ENCODE measurements around the gene ABCA9. TPM values are rescaled to one million over a fixed set of nuclear protein-coding genes. Genes with fewer than 3 reads are reported as not detected.

ABCA9 gene
- total and polyA plus RNA-seq, 2 of the 13 experiments (the other 11 are each of a cell fraction or from before 2014, with no cell fraction given): 0.04 TPM; not detected in 1

DNA sequence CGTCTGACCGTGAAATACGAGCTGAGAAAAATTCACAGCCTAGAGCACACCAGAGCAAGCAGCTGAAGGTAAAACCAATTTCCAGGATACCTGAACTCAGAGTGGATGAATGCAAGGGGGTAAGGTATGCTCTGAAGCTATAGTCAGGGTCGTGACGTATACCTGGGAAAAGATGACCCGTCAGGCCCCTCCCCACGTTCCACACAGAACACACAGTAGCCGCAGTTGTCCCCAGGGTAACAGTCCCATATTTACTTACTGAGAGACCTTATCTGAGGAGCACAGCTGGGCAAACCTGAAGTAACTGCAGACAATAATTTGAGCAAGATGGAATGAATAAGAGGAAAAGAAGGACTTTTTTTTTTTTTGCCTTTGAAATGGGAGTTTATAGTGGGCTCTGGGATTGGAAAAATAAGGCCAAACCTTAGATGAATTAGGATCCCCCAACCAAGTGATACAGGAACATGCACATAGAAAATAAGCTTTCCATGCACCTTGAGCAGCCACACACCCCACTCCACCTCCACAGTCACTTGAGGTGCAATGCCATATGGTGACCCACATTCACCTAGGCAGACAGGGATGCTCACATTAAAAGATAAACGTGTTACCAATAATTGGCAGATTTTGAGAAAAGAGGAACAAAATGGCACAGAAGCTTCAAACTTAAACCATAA, 43.0 kb upstream of the ABCA9 start (continued):
- TF ChIP-seq, protein P1, sequence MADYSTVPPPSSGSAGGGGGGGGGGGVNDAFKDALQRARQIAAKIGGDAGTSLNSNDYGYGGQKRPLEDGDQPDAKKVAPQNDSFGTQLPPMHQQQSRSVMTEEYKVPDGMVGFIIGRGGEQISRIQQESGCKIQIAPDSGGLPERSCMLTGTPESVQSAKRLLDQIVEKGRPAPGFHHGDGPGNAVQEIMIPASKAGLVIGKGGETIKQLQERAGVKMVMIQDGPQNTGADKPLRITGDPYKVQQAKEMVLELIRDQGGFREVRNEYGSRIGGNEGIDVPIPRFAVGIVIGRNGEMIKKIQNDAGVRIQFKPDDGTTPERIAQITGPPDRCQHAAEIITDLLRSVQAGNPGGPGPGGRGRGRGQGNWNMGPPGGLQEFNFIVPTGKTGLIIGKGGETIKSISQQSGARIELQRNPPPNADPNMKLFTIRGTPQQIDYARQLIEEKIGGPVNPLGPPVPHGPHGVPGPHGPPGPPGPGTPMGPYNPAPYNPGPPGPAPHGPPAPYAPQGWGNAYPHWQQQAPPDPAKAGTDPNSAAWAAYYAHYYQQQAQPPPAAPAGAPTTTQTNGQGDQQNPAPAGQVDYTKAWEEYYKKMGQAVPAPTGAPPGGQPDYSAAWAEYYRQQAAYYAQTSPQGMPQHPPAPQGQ (CRISPR knock-in tag; IDR thresholded peaks at IDR 0.05; ENCODE audit: borderline replicate concordance): no peak
- TF ChIP-seq, protein P2, sequence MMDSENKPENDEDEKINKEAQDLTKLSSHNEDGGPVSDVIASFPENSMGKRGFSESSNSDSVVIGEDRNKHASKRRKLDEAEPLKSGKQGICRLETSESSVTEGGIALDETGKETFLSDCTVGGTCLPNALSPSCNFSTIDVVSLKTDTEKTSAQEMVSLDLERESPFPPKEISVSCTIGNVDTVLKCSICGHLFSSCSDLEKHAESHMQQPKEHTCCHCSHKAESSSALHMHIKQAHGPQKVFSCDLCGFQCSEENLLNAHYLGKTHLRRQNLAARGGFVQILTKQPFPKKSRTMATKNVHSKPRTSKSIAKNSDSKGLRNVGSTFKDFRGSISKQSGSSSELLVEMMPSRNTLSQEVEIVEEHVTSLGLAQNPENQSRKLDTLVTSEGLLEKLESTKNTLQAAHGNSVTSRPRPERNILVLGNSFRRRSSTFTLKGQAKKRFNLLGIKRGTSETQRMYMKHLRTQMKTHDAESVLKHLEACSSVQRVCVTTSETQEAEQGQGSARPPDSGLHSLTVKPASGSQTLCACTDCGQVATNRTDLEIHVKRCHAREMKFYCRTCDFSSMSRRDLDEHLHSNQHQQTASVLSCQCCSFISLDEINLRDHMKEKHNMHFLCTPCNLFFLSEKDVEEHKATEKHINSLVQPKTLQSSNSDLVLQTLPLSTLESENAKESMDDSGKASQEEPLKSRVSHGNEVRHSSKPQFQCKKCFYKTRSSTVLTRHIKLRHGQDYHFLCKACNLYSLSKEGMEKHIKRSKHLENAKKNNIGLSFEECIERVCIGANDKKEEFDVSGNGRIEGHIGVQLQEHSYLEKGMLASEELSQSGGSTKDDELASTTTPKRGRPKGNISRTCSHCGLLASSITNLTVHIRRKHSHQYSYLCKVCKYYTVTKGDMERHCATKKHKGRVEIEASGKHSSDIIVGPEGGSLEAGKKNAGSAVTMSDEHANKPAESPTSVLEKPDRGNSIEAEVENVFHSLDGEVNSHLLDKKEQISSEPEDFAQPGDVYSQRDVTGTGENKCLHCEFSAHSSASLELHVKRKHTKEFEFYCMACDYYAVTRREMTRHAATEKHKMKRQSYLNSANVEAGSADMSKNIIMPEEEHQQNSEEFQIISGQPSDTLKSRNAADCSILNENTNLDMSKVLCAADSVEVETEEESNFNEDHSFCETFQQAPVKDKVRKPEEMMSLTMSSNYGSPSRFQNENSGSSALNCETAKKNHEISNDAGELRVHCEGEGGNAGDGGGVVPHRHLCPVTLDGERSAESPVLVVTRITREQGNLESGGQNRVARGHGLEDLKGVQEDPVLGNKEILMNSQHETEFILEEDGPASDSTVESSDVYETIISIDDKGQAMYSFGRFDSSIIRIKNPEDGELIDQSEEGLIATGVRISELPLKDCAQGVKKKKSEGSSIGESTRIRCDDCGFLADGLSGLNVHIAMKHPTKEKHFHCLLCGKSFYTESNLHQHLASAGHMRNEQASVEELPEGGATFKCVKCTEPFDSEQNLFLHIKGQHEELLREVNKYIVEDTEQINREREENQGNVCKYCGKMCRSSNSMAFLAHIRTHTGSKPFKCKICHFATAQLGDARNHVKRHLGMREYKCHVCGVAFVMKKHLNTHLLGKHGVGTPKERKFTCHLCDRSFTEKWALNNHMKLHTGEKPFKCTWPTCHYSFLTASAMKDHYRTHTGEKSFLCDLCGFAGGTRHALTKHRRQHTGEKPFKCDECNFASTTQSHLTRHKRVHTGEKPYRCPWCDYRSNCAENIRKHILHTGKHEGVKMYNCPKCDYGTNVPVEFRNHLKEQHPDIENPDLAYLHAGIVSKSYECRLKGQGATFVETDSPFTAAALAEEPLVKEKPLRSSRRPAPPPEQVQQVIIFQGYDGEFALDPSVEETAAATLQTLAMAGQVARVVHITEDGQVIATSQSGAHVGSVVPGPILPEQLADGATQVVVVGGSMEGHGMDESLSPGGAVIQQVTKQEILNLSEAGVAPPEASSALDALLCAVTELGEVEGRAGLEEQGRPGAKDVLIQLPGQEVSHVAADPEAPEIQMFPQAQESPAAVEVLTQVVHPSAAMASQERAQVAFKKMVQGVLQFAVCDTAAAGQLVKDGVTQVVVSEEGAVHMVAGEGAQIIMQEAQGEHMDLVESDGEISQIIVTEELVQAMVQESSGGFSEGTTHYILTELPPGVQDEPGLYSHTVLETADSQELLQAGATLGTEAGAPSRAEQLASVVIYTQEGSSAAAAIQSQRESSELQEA (CRISPR knock-in tag; IDR thresholded peaks at IDR 0.05; ENCODE audit: not compliant biosample characterization): no peak
- TF ChIP-seq, protein P3, sequence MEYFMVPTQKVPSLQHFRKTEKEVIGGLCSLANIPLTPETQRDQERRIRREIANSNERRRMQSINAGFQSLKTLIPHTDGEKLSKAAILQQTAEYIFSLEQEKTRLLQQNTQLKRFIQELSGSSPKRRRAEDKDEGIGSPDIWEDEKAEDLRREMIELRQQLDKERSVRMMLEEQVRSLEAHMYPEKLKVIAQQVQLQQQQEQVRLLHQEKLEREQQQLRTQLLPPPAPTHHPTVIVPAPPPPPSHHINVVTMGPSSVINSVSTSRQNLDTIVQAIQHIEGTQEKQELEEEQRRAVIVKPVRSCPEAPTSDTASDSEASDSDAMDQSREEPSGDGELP (IDR thresholded peaks at IDR 0.05; ENCODE audit: borderline replicate concordance, low read depth): peak; percentile 82
- TF ChIP-seq ZNF530 (CRISPR knock-in tag; IDR thresholded peaks at IDR 0.05; ENCODE audit: low read depth) (no peak), TBX2 (CRISPR knock-in tag; IDR thresholded peaks at IDR 0.05; ENCODE audit: borderline replicate concordance) (no peak), ZNF317 (CRISPR knock-in tag; IDR thresholded peaks at IDR 0.05) (peak; percentile 93), ZNF883 (CRISPR knock-in tag; IDR thresholded peaks at IDR 0.05; ENCODE audit: not compliant biosample characterization) (no peak), NPAS2 (CRISPR knock-in tag; IDR thresholded peaks at IDR 0.05; ENCODE audit: borderline replicate concordance) (no peak), FOXA1 (IDR thresholded peaks at IDR 0.05) (no peak), FOXA1 (CRISPR knock-in tag; IDR thresholded peaks at IDR 0.05) (peak; percentile 70), SPEN (CRISPR knock-in tag; IDR thresholded peaks at IDR 0.05; ENCODE audit: low read depth) (no peak), ZNF432 (CRISPR knock-in tag; IDR thresholded peaks at IDR 0.05; ENCODE audit: borderline replicate concordance) (no peak), GABPB1 (CRISPR knock-in tag; IDR thresholded peaks at IDR 0.05) (no peak)
- TF ChIP-seq, protein P4, sequence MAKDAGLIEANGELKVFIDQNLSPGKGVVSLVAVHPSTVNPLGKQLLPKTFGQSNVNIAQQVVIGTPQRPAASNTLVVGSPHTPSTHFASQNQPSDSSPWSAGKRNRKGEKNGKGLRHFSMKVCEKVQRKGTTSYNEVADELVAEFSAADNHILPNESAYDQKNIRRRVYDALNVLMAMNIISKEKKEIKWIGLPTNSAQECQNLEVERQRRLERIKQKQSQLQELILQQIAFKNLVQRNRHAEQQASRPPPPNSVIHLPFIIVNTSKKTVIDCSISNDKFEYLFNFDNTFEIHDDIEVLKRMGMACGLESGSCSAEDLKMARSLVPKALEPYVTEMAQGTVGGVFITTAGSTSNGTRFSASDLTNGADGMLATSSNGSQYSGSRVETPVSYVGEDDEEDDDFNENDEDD (CRISPR knock-in tag; IDR thresholded peaks at IDR 0.05; ENCODE audit: borderline replicate concordance): no peak
- TF ChIP-seq, protein P5, sequence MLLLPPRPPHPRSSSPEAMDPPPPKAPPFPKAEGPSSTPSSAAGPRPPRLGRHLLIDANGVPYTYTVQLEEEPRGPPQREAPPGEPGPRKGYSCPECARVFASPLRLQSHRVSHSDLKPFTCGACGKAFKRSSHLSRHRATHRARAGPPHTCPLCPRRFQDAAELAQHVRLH (CRISPR knock-in tag; IDR thresholded peaks at IDR 0.05; ENCODE audit: borderline replicate concordance, low read depth): no peak
